ENCODE results near the gene NCK1. TPM values are rescaled to one million over a fixed set of nuclear protein-coding genes. Genes with fewer than 3 reads are reported as not detected.

NCK1 gene
- total and polyA plus RNA-seq, 12 donors = 7.6 to 31.8 (median 21.0) TPM

- WGBS, 2 donors = 86 to 100% methylated on average over 1 of the region's 1 CpG
- DNase-seq = no peak
- TF ChIP-seq CTCF (IDR thresholded peaks at IDR 0.05) = no peak
- no peaks in the 10 kb centered on the region for H3K9me3 ChIP-seq
- peaks cover 0 to 6% (median 5%) of the 10 kb centered on the region in 9 donors for H3K4me1 ChIP-seq
- no peaks in the 10 kb centered on the region for H3K27me3 ChIP-seq
- no peak for ATAC-seq
- peaks cover 0 to 28% (median 0%) of the 10 kb centered on the region in 9 donors for H3K36me3 ChIP-seq
- H3K4me3 ChIP-seq = no peak overlapping the region
- intact Hi-C loops (cut with DNase I) = no loop called here
- H3K27ac ChIP-seq = no peak overlapping the region
These were observed 17.3 kb upstream of the NCK1 start for GRCh38 chr3:136844724-136845123.

- H3K27ac ChIP-seq = peak overlapping the region in 5 of 10 donors; percentile 23 to 48 (median 46)
- intact Hi-C loops (cut with DNase I) = no loop called here
- peaks cover 0 to 27% (median 16%) of the 10 kb centered on the region in 9 donors for H3K4me1 ChIP-seq
- DNase-seq (no peak), ATAC-seq (peak in 3 of 8 donors; percentile 18 to 57 (median 46))
- H3K9me3 ChIP-seq = no peaks in the 10 kb centered on the region
- H3K27me3 ChIP-seq = no peaks in the 10 kb centered on the region
- peaks cover 0 to 21% (median 0%) of the 10 kb centered on the region in 9 donors for H3K36me3 ChIP-seq
- no peak overlapping the region for H3K4me3 ChIP-seq
- no peak for TF ChIP-seq CTCF (IDR thresholded peaks at IDR 0.05)
- 62 to 68% methylated on average over 4 of the region's 4 CpGs for WGBS, 2 donors
These were observed 9.8 kb upstream of the NCK1 start for GRCh38 chr3:136852180-136852579.

- intact Hi-C loops (cut with DNase I) = loop anchor here in 1 of 10 donors (5.0 kb wide), 1 partner anchor 34 kb away; no protein-coding TSS in a partner anchor
- no peak for TF ChIP-seq CTCF (IDR thresholded peaks at IDR 0.05)
- no peak overlapping the region for H3K4me3 ChIP-seq
- ATAC-seq (peak in 1 of 8 donors; percentile 13), DNase-seq (no peak)
- H3K4me1 ChIP-seq = peaks cover 0 to 59% (median 46%) of the 10 kb centered on the region in 9 donors
- no peaks in the 10 kb centered on the region for H3K27me3 ChIP-seq
- H3K36me3 ChIP-seq = peaks cover 0 to 16% (median 0%) of the 10 kb centered on the region in 9 donors
- H3K9me3 ChIP-seq = no peaks in the 10 kb centered on the region
- H3K27ac ChIP-seq = peak overlapping the region in 2 of 10 donors; percentile 1
These were observed 5.3 kb upstream of the NCK1 start for GRCh38 chr3:136856665-136857064.

GRCh38 chr3:136858381-136858780, 3.6 kb upstream of the NCK1 start:
- Histone ChIP-seq H3K9me3 (no peaks in the 10 kb centered on the region), H3K4me3 (no peak overlapping the region), H3K4me1 (peaks cover 0 to 61% (median 43%) of the 10 kb centered on the region in 9 donors), H3K36me3 (peaks cover 0 to 16% (median 0%) of the 10 kb centered on the region in 9 donors), H3K27me3 (no peaks in the 10 kb centered on the region), H3K27ac (peak overlapping the region in 5 of 10 donors; percentile 6 to 67 (median 48))
- intact Hi-C loops (cut with DNase I) = loop anchor here in 1 of 10 donors (5.0 kb wide), 1 partner anchor 36 kb away; no protein-coding TSS in a partner anchor
- TF ChIP-seq CTCF (IDR thresholded peaks at IDR 0.05) = no peak
- no peak for ATAC-seq
- DNase-seq = peak in 1 of 2 donors; percentile 9

Data from heart right ventricle (tissue), 16 donors.